H1 (cell line): ENCODE data around the gene MMP19. TPM values are rescaled to one million over a fixed set of nuclear protein-coding genes. Genes with fewer than 3 reads are reported as not detected.

Experiments
- CTCF ChIA-PET: fragments of 300-600 bp; sonication (Branson Sonifier 250); formaldehyde crosslinking; loops from one replicate; lab custom pipeline; 2021; ENCODE audit not compliant: partially characterized antibody; lab: Charles Lee
- POLR2A ChIA-PET: fragments of 300-600 bp; sonication (Branson Sonifier 250); formaldehyde crosslinking; loops from one replicate; lab custom pipeline; 2021; ENCODE audit warnings: inconsistent platforms; ENCODE audit not compliant: partially characterized antibody; lab: Charles Lee
- DNase-seq, 2 experiments: peaks; one replicate each; pipeline versions ENCODE4 v3.0.0 to v3.0.0-alpha.2; 2010 to 2022; ENCODE audit warnings: low spot score in 2 of 2, low read depth in 1 of 2, mixed read lengths in 1 of 2
- FAIRE-seq: peaks from 2 replicates; lab custom pipeline; 2011; peaks lifted over from hg19 to GRCh38; lab: Jason Lieb, UNC
- H2AFZ ChIP-seq: 2 replicates; pipeline ENCODE4 v1.8.1; 2012; ENCODE audit warnings: low read length, inconsistent platforms
- H2AK5ac ChIP-seq: 2 replicates; pipeline ENCODE4 v1.6.1; 2013; ENCODE audit warnings: low read depth, low read length
- H2BK120ac ChIP-seq: replicated peaks from 2 replicates; pipeline ENCODE3; 2013; ENCODE audit warnings: low read depth, low read length, inconsistent platforms
- H2BK12ac ChIP-seq: 2 replicates; pipeline ENCODE4 v1.6.1; 2013; ENCODE audit warnings: low read depth, low read length
- H2BK15ac ChIP-seq: 2 replicates; pipeline ENCODE4 v1.6.1; 2013; ENCODE audit warnings: low read length
- H2BK20ac ChIP-seq: 2 replicates; pipeline ENCODE4 v1.6.1; 2013; ENCODE audit warnings: low read length
- H2BK5ac ChIP-seq: 2 replicates; pipeline ENCODE4 v1.6.1; 2013; ENCODE audit warnings: low read depth, low read length
- H3K14ac ChIP-seq: 2 replicates; pipeline ENCODE4 v1.6.1; 2013; ENCODE audit warnings: inconsistent platforms; ENCODE audit not compliant: insufficient read length
- H3K18ac ChIP-seq: 2 replicates; pipeline ENCODE4 v1.6.1; 2013; ENCODE audit warnings: low read length; ENCODE audit errors: extremely low read depth
- H3K23ac ChIP-seq: 2 replicates; pipeline ENCODE4 v1.6.1; 2013; ENCODE audit warnings: inconsistent platforms; ENCODE audit not compliant: insufficient read length
- H3K23me2 ChIP-seq: 2 replicates; pipeline ENCODE4 v1.6.1; 2013; ENCODE audit warnings: low read depth, low read length
- H3K27ac ChIP-seq: 2 replicates; pipeline ENCODE4 v1.6.1; 2011; ENCODE audit warnings: low read depth, low read length, inconsistent platforms
- H3K27me3 ChIP-seq, 4 experiments: replicated peaks in 1 of 4; 1 replicate in 1 of 4; 2 replicates in 3 of 4; pipeline versions ENCODE4 v1.6.1 to v1.8.1; 2011 to 2013; ENCODE audit warnings: low read length in 3 of 4, mild to moderate bottlenecking in 3 of 4, inconsistent platforms in 2 of 4, mixed read lengths in 2 of 4, moderate library complexity in 1 of 4; ENCODE audit not compliant: control insufficient read depth in 3 of 4, insufficient read depth in 3 of 4; ENCODE audit errors: extremely low read depth in 1 of 4
- H3K36me3 ChIP-seq, 4 experiments: 2 replicates each; pipeline versions ENCODE4 v1.6.1 to v1.8.1; 2011 to 2013; ENCODE audit warnings: mild to moderate bottlenecking in 4 of 4, low read length in 3 of 4, moderate library complexity in 2 of 4, control low read depth in 1 of 4, inconsistent platforms in 1 of 4; ENCODE audit not compliant: insufficient read depth in 4 of 4, control insufficient read depth in 2 of 4
- H3K4ac ChIP-seq: replicated peaks from 2 replicates; pipeline ENCODE3; 2013; ENCODE audit warnings: low read length, low read depth, mixed read lengths, inconsistent platforms; ENCODE audit not compliant: insufficient read length
- H3K4me1 ChIP-seq, 4 experiments: replicated peaks in 1 of 4; 1 replicate in 1 of 4; 2 replicates in 3 of 4; pipeline versions ENCODE4 v1.6.1 to v1.8.1; 2011 to 2013; ENCODE audit warnings: low read length in 3 of 4, inconsistent platforms in 2 of 4, mixed read lengths in 1 of 4; ENCODE audit not compliant: insufficient read depth in 4 of 4, control insufficient read depth in 3 of 4
- H3K4me2 ChIP-seq, 2 experiments: 2 replicates each; pipeline versions ENCODE4 v1.6.1 to v1.8.1; 2011 to 2013; ENCODE audit warnings: low read depth in 2 of 2, low read length in 2 of 2, control low read depth in 1 of 2, inconsistent platforms in 1 of 2, mild to moderate bottlenecking in 1 of 2; ENCODE audit not compliant: insufficient read depth in 1 of 2
- H3K4me3 ChIP-seq, 4 experiments: fragments of 200-600, 300-600 bp in 1 of 4; sonication (generic), shearing (Covaris generic), sonication (Bioruptor Twin) in 1 of 4; 2 replicates each; pipeline versions ENCODE4 v1.5.1 to v1.8.1; 2011 to 2016; ENCODE audit warnings: low read length in 4 of 4, low read depth in 3 of 4, control low read depth in 2 of 4, inconsistent platforms in 2 of 4, mild to moderate bottlenecking in 2 of 4, mixed read lengths in 1 of 4, moderate library complexity in 1 of 4; ENCODE audit not compliant: insufficient read depth in 2 of 4; ENCODE audit errors: extremely low read depth in 1 of 4
- H3K56ac ChIP-seq: replicated peaks from 2 replicates; pipeline ENCODE3; 2013; ENCODE audit warnings: low read depth, mild to moderate bottlenecking, mixed read lengths, low read length, inconsistent platforms; ENCODE audit not compliant: insufficient read length
- H3K79me1 ChIP-seq: 2 replicates; pipeline ENCODE4 v1.6.1; 2013; ENCODE audit warnings: low read depth, low read length, control low read depth
- H3K79me2 ChIP-seq, 2 experiments: 2 replicates each; pipeline versions ENCODE4 v1.6.1 to v1.8.1; 2012 to 2013; ENCODE audit warnings: low read length in 2 of 2, mild to moderate bottlenecking in 2 of 2, inconsistent platforms in 1 of 2; ENCODE audit not compliant: insufficient read depth in 2 of 2, control insufficient read depth in 1 of 2
- H3K9ac ChIP-seq, 4 experiments: replicated peaks in 1 of 4; 1 replicate in 1 of 4; 2 replicates in 3 of 4; pipeline versions ENCODE4 v1.6.1 to v1.8.1; 2011 to 2013; ENCODE audit warnings: low read depth in 3 of 4, low read length in 3 of 4, control low read depth in 2 of 4, mild to moderate bottlenecking in 2 of 4, moderate library complexity in 2 of 4, inconsistent platforms in 1 of 4; ENCODE audit errors: extremely low read depth in 1 of 4
- H3K9me3 ChIP-seq, 2 experiments: 2 replicates each; pipeline versions ENCODE4 v1.6.1 to v1.8.1; 2012 to 2013; ENCODE audit warnings: mild to moderate bottlenecking in 2 of 2, moderate library complexity in 2 of 2, control low read depth in 1 of 2, inconsistent platforms in 1 of 2, low read depth in 1 of 2, low read length in 1 of 2, mixed read lengths in 1 of 2; ENCODE audit not compliant: insufficient read depth in 2 of 2
- H4K20me1 ChIP-seq, 2 experiments: replicated peaks in 1 of 2; 2 replicates each; pipeline versions ENCODE3 to v1.8.1; 2011 to 2013; ENCODE audit warnings: inconsistent platforms in 2 of 2, low read length in 2 of 2, mild to moderate bottlenecking in 1 of 2; ENCODE audit not compliant: insufficient read depth in 2 of 2, control insufficient read depth in 1 of 2
- H4K5ac ChIP-seq: 2 replicates; pipeline ENCODE4 v1.6.1; 2013; ENCODE audit warnings: low read length, low read depth, mixed read lengths, inconsistent platforms; ENCODE audit not compliant: insufficient read length
- H4K8ac ChIP-seq: 2 replicates; pipeline ENCODE4 v1.8.0; 2013; ENCODE audit warnings: mild to moderate bottlenecking, moderate library complexity, low read length, inconsistent platforms; ENCODE audit not compliant: insufficient read depth; ENCODE audit errors: extremely low read depth
- H4K91ac ChIP-seq: replicated peaks from 2 replicates; pipeline ENCODE3; 2013; ENCODE audit warnings: low read length, mixed read lengths, inconsistent platforms; ENCODE audit not compliant: insufficient read length
- CHD1 ChIP-seq: IDR thresholded peaks from 2 replicates; pipeline ENCODE4 v1.6.1; 2012; ENCODE audit warnings: low read depth, low read length, improper control_type of control experiment
- E2F6 ChIP-seq: IDR thresholded peaks from 2 replicates; pipeline ENCODE4 v1.6.1; 2012; ENCODE audit warnings: inconsistent platforms
- EZH2 ChIP-seq: fragments of 200-600 bp; sonication (generic); IDR thresholded peaks from 2 replicates; pipeline ENCODE4 v1.7.1; 2012; ENCODE audit warnings: low read depth, mild to moderate bottlenecking, moderate library complexity, low read length, inconsistent platforms; ENCODE audit not compliant: severe bottlenecking
- GTF2F1 ChIP-seq: IDR thresholded peaks from 2 replicates; pipeline ENCODE4 v1.6.1; 2012; ENCODE audit warnings: low read depth, low read length, improper control_type of control experiment, borderline replicate concordance
- NANOG ChIP-seq: IDR thresholded peaks from 2 replicates; pipeline ENCODE4 v1.6.1; 2011; ENCODE audit warnings: low read length, low read depth, mild to moderate bottlenecking, inconsistent platforms; ENCODE audit not compliant: insufficient read depth, poor library complexity, severe bottlenecking
- SIN3A ChIP-seq, 2 experiments: IDR thresholded peaks in 1 of 2; conservative IDR thresholded peaks in 1 of 2; 2 replicates each; pipeline ENCODE4 v1.6.1; 2011 to 2012; ENCODE audit warnings: low read length in 2 of 2, improper control_type of control experiment in 1 of 2, low read depth in 1 of 2, mild to moderate bottlenecking in 1 of 2
- TAF7 ChIP-seq: optimal IDR thresholded peaks from 2 replicates; pipeline ENCODE3; 2011; ENCODE audit warnings: low read depth, mild to moderate bottlenecking, inconsistent platforms, low read length, moderate library complexity, borderline replicate concordance
- WGBS, 2 experiments: shearing (Covaris generic) in 1 of 2; methylation state at CpG; one replicate each; pipeline versions ENCODE4 v1.1.6 to v1.1.7; 2013 to 2015; ENCODE audit warnings: low lambda C conversion rate in 2 of 2, mixed read lengths in 2 of 2, inconsistent platforms in 1 of 2, low coverage in 1 of 2, missing lambda C conversion rate in 1 of 2; ENCODE audit not compliant: insufficient replicate concordance in 2 of 2, insufficient coverage in 1 of 2, insufficient read length in 1 of 2; ENCODE audit errors: extremely low coverage in 1 of 2, missing lambda C conversion rate in 1 of 2; 5-methylcytosine and 5-hydroxymethylcytosine counted together
- polyA plus RNA-seq, 7 experiments: library from polyadenylated mRNA; depleted of rRNA in 3 of 7; stranded (reverse) in 5 of 7; unstranded in 2 of 7; fragments of >200 nt in 5 of 7; fragments of 200-250 nt in 2 of 7; gene quantifications; 1 replicate in 5 of 7; 2 replicates in 1 of 7; 4 replicates in 1 of 7; pipeline versions ENCODE4 v1.2.1 to v1.2.3, GENCODE V29; 2011 to 2013; ENCODE audit warnings: missing spikeins in 2 of 7, mixed read lengths in 2 of 7
- total RNA-seq: library from RNA; stranded (reverse); fragmentation: NEBNext Ultra II Directional; extraction: Animal tissue kit (Norgen Biotek cat#: 25700); gene quantifications from 2 replicates; pipeline ENCODE4 v1.2.1, GENCODE V29; 2021

MMP19 gene
- total and polyA plus RNA-seq, 2 of the 8 experiments (the other 6 are each of a cell fraction or from before 2014, with no cell fraction given), result 2.7 to 3.3 TPM

GRCh38 chr12:55823419-55823818 is 19.3 kb downstream of the MMP19 start:
- DNase-seq (no peak), FAIRE-seq (no peak)
- WGBS, 2 experiments, result 98% methylated on average over 3 of the region's 4 CpGs; no CpG with 5 or more reads in 1 of the 2 experiments
- Histone ChIP-seq H3K18ac (no peak overlapping the region), H3K4me1 (peaks cover 4 to 10% (median 7%) of the 10 kb centered on the region in 4 experiments), H3K79me2 (peaks cover 2 to 43% of the 10 kb centered on the region in 2 experiments; a peak in 3 of 4 replicates), H3K14ac (no peak overlapping the region), H2BK120ac (no peak overlapping the region), H3K79me1 (peaks cover under 1% of the 10 kb centered on the region; the same call in 1 of the 2 replicates), H2AFZ (no peak overlapping the region), H3K23ac (no peak overlapping the region), H3K9me3 (no peaks in the 10 kb centered on the region; a peak in 1 of 4 replicates), H2BK20ac (no peak overlapping the region), H3K27me3 (no peaks in the 10 kb centered on the region), H3K4me3 (no peak overlapping the region), H3K56ac (no peak overlapping the region), H3K4me2 (no peak overlapping the region), H4K91ac (no peak overlapping the region), H3K27ac (no peak overlapping the region), H2BK15ac (no peak overlapping the region), H2BK5ac (no peak overlapping the region), H3K23me2 (no peaks in the 10 kb centered on the region; the same call in 1 of the 2 replicates), H2AK5ac (no peak overlapping the region), H4K20me1 (peaks cover 3 to 12% of the 10 kb centered on the region in 2 experiments), H2BK12ac (no peak overlapping the region), H3K36me3 (peaks cover 8 to 41% (median 33%) of the 10 kb centered on the region in 4 experiments), H3K9ac (no peak overlapping the region), H4K8ac (no peak overlapping the region), H3K4ac (no peak overlapping the region), H4K5ac (no peak overlapping the region)
- CTCF ChIA-PET, result interaction anchor here (0.6 to 18.0 kb wide), 14 partner anchors 10 to 1371 kb away, joined by 3 to 224 read pairs (median 4); partner anchors contain the start of genes DGKA and GDF11
- POLR2A ChIA-PET, result interaction anchor here (0.7 to 12.7 kb wide), 8 partner anchors 8 to 83 kb away, joined by 3 to 133 read pairs (median 4); partner anchors contain the start of gene DNAJC14
- TF ChIP-seq EZH2 (no peak), TAF7 (no peak), GTF2F1 (no peak), CHD1 (no peak), NANOG (no peak), E2F6 (no peak), SIN3A (conservative IDR thresholded peaks at IDR 0.05 in 1 of 2, IDR thresholded peaks at IDR 0.05 in 1 of 2; ENCODE audit: low read depth in 1 of 2, low read length in 2 of 2) (no peak)
